IMR-90 (cell line): ENCODE measurements around the gene ARHGEF2. TPM values are rescaled to one million over a fixed set of nuclear protein-coding genes. Genes with fewer than 3 reads are reported as not detected.

Experiments used
- USF2 ChIP-seq: fragments of 150-350 bp; IDR thresholded peaks from 2 replicates; pipeline ENCODE4 v1.6.1; 2017; ENCODE audit warnings: mild to moderate bottlenecking, antibody characterized with exemption, low read length, low read depth
- polyA plus RNA-seq, 3 experiments: library from polyadenylated mRNA; depleted of rRNA; stranded (reverse); fragments of >200 nt; gene quantifications; 2 replicates each; pipeline ENCODE4 v1.2.3, GENCODE V29; 2012; ENCODE audit warnings: low replicate concordance in 1 of 3
- total RNA-seq: library from RNA; depleted of rRNA; stranded (reverse); fragments of >200 nt; gene quantifications from 2 replicates; pipeline ENCODE4 v1.2.3, GENCODE V29; 2012

ARHGEF2 gene
- total and polyA plus RNA-seq, 2 of the 4 experiments (the other 2 are of a cell fraction), result 91.8 to 117 TPM

- no peak for TF ChIP-seq USF2
Measured at GRCh38 chr1:155990005-155990739, 11.8 kb upstream of the ARHGEF2 start (continued).
